Stimulated activated naive B cell treated with anti-CD40 and anti-IgM and Interleukin-4, amounts not matched to agents 10 μg/mL and 1 μg/mL and 100 μg/mL, for 72 hours (primary cell): ENCODE measurements around the gene F7.
A peak's percentile ranks its signal among the peaks of the same experiment; 100 is the strongest.

Experiments used
- ATAC-seq, 2 donors: fragments of 150-1000 bp; cut with Tn5 transposase; replicated peaks; 2 replicates each; pipeline ENCODE4 v1.10.0; 2021; ENCODE audit warnings: moderate library complexity in 1 of 2
- DNase-seq: peaks from one replicate; pipeline ENCODE4 v3.0.0; 2021
- H3K27ac Mint-ChIP-seq: one replicate; pipeline ENCODE4 v1.8.0; 2022; ENCODE audit warnings: mild to moderate bottlenecking, mixed read lengths
- H3K27me3 Mint-ChIP-seq, 2 donors: one replicate each; pipeline ENCODE4 v1.8.0; 2022; ENCODE audit warnings: mixed read lengths in 2 of 2
- H3K36me3 Mint-ChIP-seq, 2 donors: one replicate each; pipeline ENCODE4 v1.8.0; 2022; ENCODE audit warnings: mixed read lengths in 2 of 2, mild to moderate bottlenecking in 1 of 2
- H3K4me1 Mint-ChIP-seq, 2 donors: one replicate each; pipeline ENCODE4 v1.8.0; 2022; ENCODE audit warnings: mixed read lengths in 2 of 2, mild to moderate bottlenecking in 1 of 2
- H3K4me3 Mint-ChIP-seq, 2 donors: one replicate each; pipeline ENCODE4 v1.8.0; 2022; ENCODE audit warnings: mild to moderate bottlenecking in 2 of 2, mixed read lengths in 2 of 2, moderate library complexity in 1 of 2
- H3K9me3 Mint-ChIP-seq, 2 donors: one replicate each; pipeline ENCODE4 v1.8.0; 2022; ENCODE audit warnings: mixed read lengths in 2 of 2, mild to moderate bottlenecking in 1 of 2

The F7 gene

DNA sequence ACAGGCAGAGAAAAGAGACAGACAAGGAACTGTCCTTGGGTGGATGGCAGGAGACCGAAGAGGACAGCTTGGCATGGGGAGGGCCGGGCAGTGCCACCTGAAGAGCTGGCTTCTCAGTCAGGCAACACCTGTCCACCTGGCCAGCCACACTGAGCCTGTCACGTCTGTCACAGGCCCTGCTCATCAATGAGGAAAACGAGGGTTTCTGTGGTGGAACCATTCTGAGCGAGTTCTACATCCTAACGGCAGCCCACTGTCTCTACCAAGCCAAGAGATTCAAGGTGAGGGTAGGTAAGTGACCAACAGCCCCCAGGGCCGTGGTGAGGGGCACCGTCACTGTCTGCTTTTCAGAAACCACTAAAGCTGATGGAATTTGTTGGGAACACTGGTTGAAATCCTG lies 41.6 kb downstream of the F7 start:
- DNase-seq (no peak), ATAC-seq (no peak)
- Mint-ChIP-seq H3K9me3 (no peaks in the 10 kb centered on the region), H3K36me3 (peaks cover 0 to 2% of the 10 kb centered on the region in 2 donors), H3K27me3 (peaks cover 46 to 47% of the 10 kb centered on the region in 2 donors), H3K27ac (no peak overlapping the region), H3K4me3 (no peak overlapping the region), H3K4me1 (peaks cover 7 to 10% of the 10 kb centered on the region in 2 donors)

DNA sequence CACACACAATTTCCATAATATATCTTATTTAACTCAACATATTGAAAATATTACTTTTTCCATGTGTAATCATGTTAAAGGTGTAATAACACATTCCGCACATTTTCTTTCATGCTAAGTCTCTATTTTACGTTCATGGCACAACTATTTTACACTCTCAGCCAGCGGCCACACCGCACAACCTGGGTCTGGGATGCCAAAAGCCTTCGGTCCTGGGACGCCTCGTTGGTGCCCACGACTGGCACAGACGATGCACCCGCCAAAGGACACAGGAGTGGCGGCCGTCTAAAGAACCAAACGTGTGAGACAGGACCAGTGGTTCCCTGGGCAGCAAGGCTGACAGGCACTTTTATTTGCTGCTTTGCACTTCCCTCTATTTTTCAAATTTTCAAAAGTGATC lies 42.8 kb downstream of the F7 start:
- Mint-ChIP-seq H3K4me3 (no peak overlapping the region), H3K27ac (no peak overlapping the region), H3K9me3 (no peaks in the 10 kb centered on the region), H3K36me3 (peaks cover 0 to 2% of the 10 kb centered on the region in 2 donors), H3K4me1 (peaks cover 17 to 19% of the 10 kb centered on the region in 2 donors), H3K27me3 (peaks cover 54% of the 10 kb centered on the region in 2 donors)
- ATAC-seq (no peak), DNase-seq (no peak)

DNA sequence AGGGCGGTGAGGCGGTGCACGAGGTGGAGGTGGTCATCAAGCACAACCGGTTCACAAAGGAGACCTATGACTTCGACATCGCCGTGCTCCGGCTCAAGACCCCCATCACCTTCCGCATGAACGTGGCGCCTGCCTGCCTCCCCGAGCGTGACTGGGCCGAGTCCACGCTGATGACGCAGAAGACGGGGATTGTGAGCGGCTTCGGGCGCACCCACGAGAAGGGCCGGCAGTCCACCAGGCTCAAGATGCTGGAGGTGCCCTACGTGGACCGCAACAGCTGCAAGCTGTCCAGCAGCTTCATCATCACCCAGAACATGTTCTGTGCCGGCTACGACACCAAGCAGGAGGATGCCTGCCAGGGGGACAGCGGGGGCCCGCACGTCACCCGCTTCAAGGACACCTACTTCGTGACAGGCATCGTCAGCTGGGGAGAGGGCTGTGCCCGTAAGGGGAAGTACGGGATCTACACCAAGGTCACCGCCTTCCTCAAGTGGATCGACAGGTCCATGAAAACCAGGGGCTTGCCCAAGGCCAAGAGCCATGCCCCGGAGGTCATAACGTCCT lies 43.4 kb downstream of the F7 start:
- peaks cover 54% of the 10 kb centered on the region in 2 donors for H3K27me3 Mint-ChIP-seq
- no peaks in the 10 kb centered on the region for H3K9me3 Mint-ChIP-seq
- H3K27ac Mint-ChIP-seq, result no peak overlapping the region
- peaks cover 0 to 2% of the 10 kb centered on the region in 2 donors for H3K36me3 Mint-ChIP-seq
- DNase-seq (no peak), ATAC-seq (no peak)
- H3K4me3 Mint-ChIP-seq, result no peak overlapping the region
- H3K4me1 Mint-ChIP-seq, result peaks cover 20 to 22% of the 10 kb centered on the region in 2 donors

DNA sequence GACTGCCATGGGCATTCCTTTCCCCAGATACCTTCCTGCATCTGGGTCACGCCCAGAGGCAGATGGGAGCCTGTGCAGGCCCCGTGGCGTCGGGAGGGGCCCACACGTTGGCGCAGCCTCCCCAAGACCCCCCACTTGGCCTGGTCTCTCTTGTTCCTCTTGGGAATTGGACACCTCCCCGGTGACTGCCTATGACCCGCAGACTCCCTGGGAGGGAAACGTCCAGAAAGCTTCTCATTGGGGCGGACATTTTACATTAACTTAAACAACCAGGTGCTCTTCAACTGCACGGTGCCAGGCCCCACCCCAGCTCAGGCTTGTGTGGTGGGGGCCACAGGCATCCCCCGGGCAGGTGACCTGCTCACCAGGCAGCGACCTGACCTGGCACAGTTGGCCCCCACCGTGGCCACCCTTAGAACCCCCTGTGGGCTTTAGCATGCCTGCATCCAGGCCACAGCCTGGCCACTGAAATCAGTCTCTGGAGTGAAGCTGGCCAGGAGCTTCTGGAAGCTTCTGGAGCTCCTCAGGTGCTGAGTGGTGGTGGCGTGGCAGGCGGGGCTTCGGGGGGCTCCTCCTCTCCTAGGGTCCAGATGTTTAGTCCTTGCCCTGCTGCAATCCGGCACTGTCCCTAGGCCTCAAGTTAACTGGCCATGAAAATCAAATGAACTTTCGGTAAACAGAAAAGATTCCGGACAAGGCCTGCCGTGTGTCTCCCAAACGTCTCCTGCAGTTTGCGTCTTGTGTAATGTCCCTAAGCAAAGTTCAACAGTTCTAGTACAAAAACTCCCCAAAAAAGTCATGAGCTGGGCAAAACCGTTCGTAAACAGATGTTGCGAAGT lies 44.3 kb downstream of the F7 start:
- ATAC-seq (no peak), DNase-seq (no peak)
- Mint-ChIP-seq H3K27me3 (peaks cover 54% of the 10 kb centered on the region in 2 donors), H3K36me3 (peaks cover 0 to 2% of the 10 kb centered on the region in 2 donors), H3K4me3 (no peak overlapping the region), H3K4me1 (peaks cover 20 to 22% of the 10 kb centered on the region in 2 donors), H3K27ac (no peak overlapping the region), H3K9me3 (no peaks in the 10 kb centered on the region)

DNA sequence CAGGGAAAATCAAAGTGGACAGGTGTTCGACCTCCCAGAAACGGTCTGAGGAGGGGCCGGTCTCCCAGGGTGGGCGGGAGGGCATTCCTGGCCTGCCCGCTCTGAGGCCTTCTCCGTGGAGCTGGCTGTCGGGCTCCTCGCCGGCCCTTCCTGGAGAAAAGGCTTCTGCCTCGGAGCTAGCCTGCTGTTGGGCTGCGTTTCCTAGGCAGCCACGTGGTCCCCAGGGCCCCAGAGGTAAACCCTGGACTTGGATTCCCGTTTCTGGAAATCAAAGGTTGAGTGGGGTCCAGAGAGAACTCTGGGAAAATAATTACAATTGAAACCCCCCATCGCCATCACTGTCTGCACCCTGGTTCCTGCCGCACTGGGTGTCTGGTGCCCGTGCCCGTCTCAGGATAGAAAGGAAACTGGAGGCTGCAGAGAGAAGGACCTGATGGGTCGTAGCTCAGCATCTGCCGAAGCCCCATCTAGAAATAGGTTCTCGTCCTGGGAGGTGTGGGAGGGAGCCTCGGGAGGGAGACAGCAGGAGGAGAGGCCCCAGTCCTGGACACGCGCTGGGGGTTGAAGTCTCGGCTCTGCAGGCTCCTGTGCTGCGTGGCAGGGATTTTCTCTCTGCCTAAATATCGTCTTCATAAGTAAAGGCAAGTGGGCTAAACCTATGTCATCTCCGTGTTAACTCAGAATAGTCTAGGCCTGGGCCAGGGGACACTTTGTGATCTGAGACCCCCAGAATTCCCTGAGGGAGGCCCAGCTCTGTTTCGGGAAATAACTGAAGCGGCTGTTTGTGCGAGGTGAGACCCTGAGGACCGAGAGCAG lies 45.2 kb downstream of the F7 start:
- Mint-ChIP-seq H3K36me3 (peaks cover 5 to 7% of the 10 kb centered on the region in 2 donors), H3K4me3 (peak overlapping the region in 1 of 2 donors; percentile 10), H3K4me1 (peaks cover 19 to 22% of the 10 kb centered on the region in 2 donors), H3K27me3 (peaks cover 49 to 54% of the 10 kb centered on the region in 2 donors), H3K9me3 (peaks cover 5 to 6% of the 10 kb centered on the region in 2 donors), H3K27ac (no peak overlapping the region)
- ATAC-seq (no peak), DNase-seq (no peak)

DNA sequence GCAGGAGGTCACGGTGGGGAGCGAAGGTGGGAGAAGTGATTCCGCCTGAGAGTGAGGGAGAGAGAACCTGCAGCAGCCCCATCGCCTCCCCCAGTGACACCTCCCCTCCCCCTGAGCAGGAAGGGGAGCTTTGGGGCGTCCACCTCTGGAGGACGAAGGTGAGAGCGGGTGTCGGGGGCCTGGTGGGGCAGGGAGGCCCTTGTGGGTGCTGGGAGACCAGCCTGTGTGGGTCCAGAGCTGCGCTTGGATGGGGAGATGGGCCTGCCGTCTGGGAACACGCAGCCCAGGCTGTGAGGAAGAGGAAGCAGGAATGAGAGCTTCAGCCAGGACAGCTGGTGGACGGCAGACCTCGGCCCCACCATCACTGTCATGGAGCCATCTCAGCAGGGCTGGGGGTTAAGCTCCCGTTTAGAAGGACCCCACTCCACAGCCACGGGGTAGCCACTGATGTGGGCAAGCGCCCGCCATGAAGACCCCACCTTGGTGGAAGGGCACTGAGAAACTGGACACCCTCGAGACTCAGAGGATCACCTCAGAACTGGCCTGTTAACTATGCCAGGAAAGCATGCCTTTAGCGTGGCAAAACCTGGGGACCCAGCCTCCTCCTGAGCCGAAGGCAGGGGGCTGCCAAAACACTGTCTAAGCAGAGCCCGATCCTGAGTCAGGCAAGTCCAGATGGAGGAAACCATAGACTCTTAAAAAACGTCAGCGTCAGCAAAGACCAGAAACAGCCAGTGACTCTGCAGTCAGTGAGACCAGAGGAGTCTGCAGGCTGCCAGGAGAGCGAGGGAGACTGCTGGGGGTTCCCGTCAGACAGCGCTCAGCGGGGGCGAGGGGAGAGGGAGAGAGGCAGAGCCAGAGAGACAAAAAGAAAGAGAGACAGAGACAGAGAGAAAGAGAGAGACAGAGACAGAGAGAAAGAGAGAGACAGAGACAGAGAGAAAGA lies 46.4 kb downstream of the F7 start:
- Mint-ChIP-seq H3K4me3 (peak overlapping the region; percentile 67 to 73), H3K27ac (peak overlapping the region; percentile 70), H3K9me3 (peaks cover 5 to 13% of the 10 kb centered on the region in 2 donors), H3K27me3 (peaks cover 42 to 49% of the 10 kb centered on the region in 2 donors), H3K4me1 (peaks cover 16 to 22% of the 10 kb centered on the region in 2 donors), H3K36me3 (peaks cover 5 to 7% of the 10 kb centered on the region in 2 donors)
- ATAC-seq, result peak; percentile 39 to 51
- DNase-seq, result no peak

DNA sequence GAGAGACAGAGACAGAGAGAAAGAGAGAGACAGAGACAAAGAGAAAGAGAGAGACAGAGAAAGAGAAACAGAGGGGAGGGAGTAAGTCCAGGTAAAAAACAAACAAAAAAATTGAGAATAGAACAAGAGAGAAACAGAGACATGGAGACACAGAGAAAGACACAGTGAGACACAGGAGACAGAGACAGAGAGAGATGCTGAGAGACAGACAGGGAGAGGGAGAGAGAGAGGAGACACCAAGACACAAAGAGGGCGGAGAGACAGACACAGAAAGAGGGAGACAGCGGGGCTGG lies 47.0 kb downstream of the F7 start:
- peaks cover 5 to 7% of the 10 kb centered on the region in 2 donors for H3K36me3 Mint-ChIP-seq
- H3K4me1 Mint-ChIP-seq, result peaks cover 16 to 22% of the 10 kb centered on the region in 2 donors
- H3K27ac Mint-ChIP-seq, result peak overlapping the region; percentile 70
- peak overlapping the region; percentile 67 to 73 for H3K4me3 Mint-ChIP-seq
- peaks cover 5 to 17% of the 10 kb centered on the region in 2 donors for H3K9me3 Mint-ChIP-seq
- DNase-seq (no peak), ATAC-seq (no peak)
- peaks cover 42 to 43% of the 10 kb centered on the region in 2 donors for H3K27me3 Mint-ChIP-seq

DNA sequence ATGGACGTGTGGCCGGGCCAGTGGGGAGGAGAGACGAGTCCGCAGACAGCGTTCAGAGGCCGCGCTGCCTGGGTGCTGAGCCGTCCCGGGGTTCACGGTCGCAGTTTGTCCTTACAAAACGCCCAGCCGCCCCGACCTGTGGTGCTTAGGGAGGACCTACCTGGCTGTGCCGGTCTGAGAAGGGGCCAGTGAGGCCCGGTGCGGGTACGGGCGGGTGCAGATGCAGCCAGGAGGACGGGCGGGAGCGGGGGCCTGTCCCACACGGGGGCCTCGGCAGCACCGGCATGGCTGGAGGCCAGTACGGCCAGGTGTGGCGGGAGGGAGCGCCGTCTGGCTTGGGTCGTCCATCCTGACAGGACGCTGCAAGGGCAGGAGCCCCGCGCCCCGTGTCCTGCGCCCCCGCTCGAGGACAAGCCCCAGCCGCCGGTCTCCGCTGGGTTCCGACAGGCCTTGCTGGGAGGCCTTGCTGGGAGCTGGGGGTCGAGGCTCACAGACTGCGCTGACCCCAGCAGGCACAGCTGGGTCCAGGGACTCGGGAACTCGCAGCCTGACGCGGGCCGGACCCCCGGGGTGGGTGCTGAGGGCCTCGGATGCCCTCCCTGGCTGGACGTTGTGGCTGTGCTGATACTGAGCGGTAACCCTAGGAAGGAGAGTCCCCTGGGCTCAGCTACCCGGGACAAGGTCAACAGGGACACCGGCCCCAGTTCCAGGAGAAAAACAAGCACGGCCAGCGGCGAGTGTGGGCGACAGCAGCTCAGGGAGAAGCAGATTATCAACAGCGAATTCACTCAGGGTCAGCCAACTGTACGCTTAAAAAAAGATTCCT lies 47.6 kb downstream of the F7 start:
- ATAC-seq, result peak; percentile 44 to 47
- peaks cover 5 to 7% of the 10 kb centered on the region in 2 donors for H3K36me3 Mint-ChIP-seq
- H3K4me3 Mint-ChIP-seq, result peak overlapping the region; percentile 67 to 73

DNA sequence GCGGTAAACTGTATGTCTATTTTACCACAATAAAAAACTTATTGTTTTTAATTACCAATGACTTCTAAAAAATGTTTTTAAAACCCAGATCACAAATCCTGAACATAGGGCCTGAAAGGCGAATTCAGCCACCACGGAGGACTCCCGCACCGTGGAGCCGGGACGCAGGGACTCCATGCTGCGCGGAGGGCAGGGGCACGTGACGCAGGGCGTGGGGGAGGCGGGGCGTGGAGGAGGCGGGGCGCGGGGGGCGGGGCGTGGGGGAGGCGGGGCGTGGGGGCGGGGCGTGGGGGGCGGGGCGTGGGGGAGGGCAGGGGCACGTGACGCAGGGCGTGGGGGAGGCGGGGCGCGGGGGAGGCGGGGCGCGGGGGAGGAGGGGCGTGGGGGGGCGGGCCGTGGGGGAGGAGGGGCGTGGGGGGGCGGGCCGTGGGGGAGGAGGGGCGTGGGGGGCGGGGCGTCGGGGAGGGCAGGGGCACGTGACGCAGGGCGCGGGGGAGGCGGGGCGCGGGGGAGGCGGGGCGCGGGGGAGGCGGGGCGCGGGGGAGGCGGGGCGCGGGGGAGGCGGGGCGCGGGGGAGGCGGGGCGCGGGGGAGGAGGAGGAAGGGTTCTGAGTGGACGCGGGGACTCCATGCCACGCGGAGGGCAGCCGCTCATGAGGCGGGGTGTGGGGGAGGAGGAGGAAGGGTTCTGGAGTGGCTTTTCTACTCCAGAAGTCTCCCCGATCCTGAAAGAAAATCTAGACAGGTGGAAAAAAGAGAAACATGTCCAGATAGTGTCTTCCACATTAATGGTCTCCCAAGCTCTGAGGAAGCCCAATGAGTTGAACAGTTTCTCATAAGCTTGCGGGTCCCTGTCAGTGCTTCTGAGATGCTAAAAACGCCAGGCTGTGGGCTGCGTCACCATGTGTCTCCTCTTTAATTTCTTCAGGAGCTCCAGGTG lies 48.5 kb downstream of the F7 start:
- peaks cover 44 to 46% of the 10 kb centered on the region in 2 donors for H3K27me3 Mint-ChIP-seq
- H3K27ac Mint-ChIP-seq, result peak overlapping the region; percentile 79
- ATAC-seq (peak; percentile 75), DNase-seq (peak; percentile 12)
- peak overlapping the region; percentile 67 to 73 for H3K4me3 Mint-ChIP-seq
- peaks cover 16 to 22% of the 10 kb centered on the region in 2 donors for H3K4me1 Mint-ChIP-seq
- peaks cover 5 to 17% of the 10 kb centered on the region in 2 donors for H3K9me3 Mint-ChIP-seq
- H3K36me3 Mint-ChIP-seq, result peaks cover 5 to 7% of the 10 kb centered on the region in 2 donors

More for the DNA sequence above, 47.6 kb downstream of the F7 start:
- Mint-ChIP-seq H3K27ac (peak overlapping the region; percentile 48), H3K27me3 (peaks cover 46% of the 10 kb centered on the region in 2 donors), H3K4me1 (peaks cover 16 to 22% of the 10 kb centered on the region in 2 donors), H3K9me3 (peaks cover 5 to 17% of the 10 kb centered on the region in 2 donors)
- DNase-seq, result no peak

DNA sequence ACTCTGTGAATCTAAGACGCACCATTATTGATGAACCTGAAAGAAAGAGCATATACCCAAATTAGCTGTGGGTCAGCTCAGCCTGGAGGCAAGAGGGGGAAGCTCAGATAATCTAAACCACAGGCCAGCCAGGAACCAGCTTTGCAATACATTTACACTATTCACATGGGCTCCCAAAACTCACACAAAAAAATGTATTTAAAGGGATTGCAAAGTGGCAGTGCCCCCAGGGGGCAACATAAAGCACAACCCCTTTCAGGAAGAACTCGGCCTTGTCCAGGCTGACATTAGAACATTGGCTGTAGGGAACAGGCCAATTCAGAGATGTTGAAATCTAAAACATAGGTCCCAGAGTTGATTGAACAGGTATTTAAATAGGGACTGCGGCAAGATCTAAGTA lies 49.6 kb downstream of the F7 start:
- peak overlapping the region in 1 of 2 donors; percentile 33 for H3K4me3 Mint-ChIP-seq
- ATAC-seq, result no peak
- no peak for DNase-seq
- H3K4me1 Mint-ChIP-seq, result peaks cover 16 to 22% of the 10 kb centered on the region in 2 donors
- peaks cover 5 to 17% of the 10 kb centered on the region in 2 donors for H3K9me3 Mint-ChIP-seq
- H3K27ac Mint-ChIP-seq, result no peak overlapping the region
- peaks cover 5 to 7% of the 10 kb centered on the region in 2 donors for H3K36me3 Mint-ChIP-seq
- peaks cover 41 to 44% of the 10 kb centered on the region in 2 donors for H3K27me3 Mint-ChIP-seq

DNA sequence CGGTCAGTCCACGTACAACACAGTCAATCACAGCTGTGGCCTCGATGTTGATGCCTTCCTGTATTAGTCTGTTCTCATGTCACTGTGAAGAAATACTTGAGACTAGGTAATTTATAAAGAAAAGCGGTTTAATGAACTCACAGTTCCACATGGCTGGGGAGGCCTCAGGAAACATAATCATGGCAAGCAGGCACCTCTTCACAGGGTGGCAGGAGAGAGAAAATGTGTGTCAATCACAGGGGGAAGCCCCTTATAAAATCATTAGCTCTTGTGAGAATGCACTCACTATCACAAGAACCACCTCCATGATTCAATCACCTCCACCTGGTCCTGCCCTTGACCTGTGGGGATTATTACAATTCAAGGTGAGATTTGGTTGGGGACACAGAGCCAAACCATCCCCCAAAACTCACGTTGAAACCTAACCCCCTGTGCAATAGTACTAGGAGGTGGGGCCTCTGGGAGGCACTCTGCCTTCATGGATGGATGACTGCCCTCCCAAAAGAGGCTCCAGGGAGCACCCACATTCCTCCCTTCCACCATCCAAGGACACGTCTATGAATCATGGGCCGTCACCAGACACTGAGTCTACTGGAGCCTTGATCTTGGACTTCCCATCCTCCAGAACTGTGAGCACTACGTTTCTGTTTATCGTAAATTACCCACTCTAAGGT lies 50.5 kb downstream of the F7 start:
- Mint-ChIP-seq H3K4me3 (no peak overlapping the region), H3K36me3 (peaks cover 5 to 6% of the 10 kb centered on the region in 2 donors), H3K9me3 (peaks cover 5 to 17% of the 10 kb centered on the region in 2 donors), H3K27me3 (peaks cover 38 to 45% of the 10 kb centered on the region in 2 donors), H3K27ac (no peak overlapping the region), H3K4me1 (peaks cover 16 to 24% of the 10 kb centered on the region in 2 donors)
- DNase-seq (no peak), ATAC-seq (no peak)
